ENCODE data around the gene PCDHGC4.

GRCh38 chr5:141507387-141508091 is 22.7 kb downstream of the PCDHGC4 start:
- TF ChIP-seq CTCF (IDR thresholded peaks at IDR 0.05), result no peak
- TF ChIP-seq POLR2A (IDR thresholded peaks at IDR 0.05), result no peak
- TF ChIP-seq POLR2AphosphoS5 (IDR thresholded peaks at IDR 0.05), result no peak
